SK-N-SH (cell line): ENCODE data around the gene FAM107A. TPM values are rescaled to one million over a fixed set of nuclear protein-coding genes. Genes with fewer than 3 reads are reported as not detected.

Experiments used
- CTCF ChIA-PET: fragments of 300-600, 350-600 bp; formaldehyde crosslinking; extraction: SDS; loops from one replicate; lab custom pipeline; 2021; lab: Yijun Ruan, JAX
- POLR2A ChIA-PET: fragments of 350-600 bp; sonication (Branson Sonifier 250); formaldehyde crosslinking; extraction: SDS; loops from one replicate; lab custom pipeline; 2020; ENCODE audit warnings: antibody characterized with exemption, inconsistent platforms; lab: Yijun Ruan, JAX
- DNase-seq: peaks from one replicate; pipeline ENCODE4 v3.0.0; 2012
- H2AFZ ChIP-seq: fragments of 200-600 bp; sonication (generic); 2 replicates; pipeline ENCODE4 v1.8.1; 2016; ENCODE audit warnings: antibody characterized with exemption, mild to moderate bottlenecking, low read depth
- H3F3A ChIP-seq: fragments of 200-600 bp; sonication (generic); replicated peaks from 2 replicates; pipeline ENCODE3; 2016; ENCODE audit warnings: antibody characterized with exemption, mild to moderate bottlenecking; ENCODE audit not compliant: insufficient read depth
- H3K27ac ChIP-seq, 2 experiments: fragments of 200-500 bp in 1 of 2; fragments of 200-600 bp in 1 of 2; sonication (Bioruptor generic) in 1 of 2; sonication (generic), shearing (Covaris generic) in 1 of 2; 2 replicates each; pipeline versions ENCODE4 v1.5.1 to v1.6.1; 2014 to 2016; ENCODE audit warnings: low read depth in 2 of 2, inconsistent platforms in 1 of 2, low read length in 1 of 2, mild to moderate bottlenecking in 1 of 2, mixed read lengths in 1 of 2
- H3K27me3 ChIP-seq: fragments of 200-600 bp; sonication (generic), shearing (Covaris generic); 2 replicates; pipeline ENCODE4 v1.6.1; 2016; ENCODE audit warnings: mixed run types; ENCODE audit not compliant: insufficient read depth
- H3K36me3 ChIP-seq, 2 experiments: fragments of 200-500 bp in 1 of 2; fragments of 200-600 bp in 1 of 2; sonication (Bioruptor generic) in 1 of 2; sonication (generic) in 1 of 2; replicated peaks in 1 of 2; 2 replicates each; pipeline versions ENCODE3 to v1.5.1; 2014 to 2016; ENCODE audit warnings: low read length in 1 of 2, mild to moderate bottlenecking in 1 of 2; ENCODE audit not compliant: insufficient read depth in 2 of 2, control insufficient read depth in 1 of 2
- H3K4me1 ChIP-seq, 2 experiments: fragments of 200-500 bp in 1 of 2; fragments of 200-600 bp in 1 of 2; sonication (Bioruptor generic) in 1 of 2; sonication (generic), shearing (Covaris generic) in 1 of 2; 2 replicates each; pipeline versions ENCODE4 v1.5.1 to v1.6.1; 2014 to 2016; ENCODE audit warnings: low read depth in 1 of 2, low read length in 1 of 2, mixed run types in 1 of 2; ENCODE audit not compliant: insufficient read depth in 2 of 2, control insufficient read depth in 1 of 2
- H3K4me2 ChIP-seq: fragments of 200-600 bp; sonication (generic), shearing (Covaris generic); 2 replicates; pipeline ENCODE4 v1.6.1; 2017; ENCODE audit warnings: mixed run types
- H3K4me3 ChIP-seq, 2 experiments: fragments of 200-500 bp in 1 of 2; fragments of 200-600 bp in 1 of 2; sonication (Bioruptor generic) in 1 of 2; sonication (generic), shearing (Covaris generic) in 1 of 2; 2 replicates each; pipeline versions ENCODE4 v1.5.1 to v1.8.1; 2014 to 2016; ENCODE audit warnings: low read depth in 2 of 2, inconsistent platforms in 1 of 2, low read length in 1 of 2, mild to moderate bottlenecking in 1 of 2, mixed read lengths in 1 of 2, moderate library complexity in 1 of 2
- H3K79me2 ChIP-seq: fragments of 200-600 bp; sonication (generic); 2 replicates; pipeline ENCODE4 v1.8.1; 2017; ENCODE audit warnings: mild to moderate bottlenecking; ENCODE audit not compliant: insufficient read depth
- H3K9ac ChIP-seq: fragments of 200-600 bp; sonication (generic); 2 replicates; pipeline ENCODE4 v1.6.1; 2017; ENCODE audit warnings: mixed run types
- H3K9me2 ChIP-seq: fragments of 200-600 bp; sonication (generic); 2 replicates; pipeline ENCODE4 v1.6.1; 2017; ENCODE audit warnings: mixed run types
- H3K9me3 ChIP-seq: fragments of 200-600 bp; sonication (generic); 2 replicates; pipeline ENCODE4 v1.6.1; 2017; ENCODE audit warnings: mixed run types, mild to moderate bottlenecking, moderate library complexity
- H4K20me1 ChIP-seq: fragments of 200-600 bp; sonication (generic); 2 replicates; pipeline ENCODE4 v1.6.1; 2017; ENCODE audit warnings: mild to moderate bottlenecking, mixed run types; ENCODE audit not compliant: insufficient read depth
- JUND ChIP-seq: IDR thresholded peaks from 2 replicates; pipeline ENCODE4 v1.4.0; 2012
- POLR2AphosphoS5 ChIP-seq: IDR thresholded peaks from 2 replicates; pipeline ENCODE4 v1.6.1; 2012; ENCODE audit warnings: low read depth, low read length
- RCOR1 ChIP-seq: fragments of 150-350 bp; IDR thresholded peaks from 2 replicates; pipeline ENCODE4 v1.6.1; 2017; ENCODE audit warnings: antibody characterized with exemption, low read length
- SIN3A ChIP-seq: IDR thresholded peaks from 2 replicates; pipeline ENCODE4 v1.6.1; 2012; ENCODE audit warnings: low read depth, mild to moderate bottlenecking, low read length, moderate library complexity, borderline replicate concordance
- TAF1 ChIP-seq: IDR thresholded peaks from 2 replicates; pipeline ENCODE4 v1.6.1; 2012; ENCODE audit warnings: low read depth, mild to moderate bottlenecking, low read length, moderate library complexity, borderline replicate concordance
- TEAD4 ChIP-seq: IDR thresholded peaks from 2 replicates; pipeline ENCODE4 v1.4.0; 2012; ENCODE audit warnings: mild to moderate bottlenecking, borderline replicate concordance; ENCODE audit not compliant: insufficient read depth
- YY1 ChIP-seq: IDR thresholded peaks from 2 replicates; pipeline ENCODE4 v1.4.0; 2012; ENCODE audit warnings: low read depth, mild to moderate bottlenecking
- WGBS: methylation state at CpG from one replicate; pipeline ENCODE4 v1.1.6; 2017; ENCODE audit warnings: low lambda C conversion rate; 5-methylcytosine and 5-hydroxymethylcytosine counted together
- polyA plus RNA-seq, 3 experiments: library from polyadenylated mRNA; depleted of rRNA; stranded (reverse); fragments of >200 nt; gene quantifications; 2 replicates each; pipeline ENCODE4 v1.2.3, GENCODE V29; 2012
- TF ChIP-seq, protein P1 (sequence below): IDR thresholded peaks from 2 replicates; pipeline ENCODE4; 2012
- TF ChIP-seq, protein P2 (sequence below): fragments of 150-350 bp; IDR thresholded peaks from 2 replicates; pipeline ENCODE4 v1.6.1; 2017; ENCODE audit warnings: antibody characterized with exemption, low read length, low read depth, borderline replicate concordance

FAM107A gene
- polyA plus RNA-seq, 1 of the 3 experiments (the other 2 are of a cell fraction) = 0.02 TPM

DNA sequence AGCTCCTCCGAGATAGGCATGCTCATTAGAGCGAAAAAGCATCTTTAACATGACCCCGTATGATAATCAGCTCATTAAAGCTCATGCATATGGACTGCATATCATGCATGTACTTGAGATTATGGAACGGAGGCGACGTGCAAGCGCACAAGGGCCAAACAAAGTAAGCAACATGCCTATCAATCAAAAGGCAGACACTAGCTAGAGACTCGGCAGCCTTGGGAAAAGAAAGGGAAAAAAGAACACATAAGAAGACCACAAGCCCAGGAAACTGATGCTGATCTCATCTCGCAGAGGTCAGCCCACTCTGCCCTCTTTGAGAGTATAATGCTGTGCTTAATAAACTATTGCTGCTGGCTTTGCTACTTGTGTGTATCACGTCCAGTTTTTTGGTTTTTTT lies 37.6 kb downstream of the FAM107A start:
- no peaks in the 10 kb centered on the region for H3F3A ChIP-seq
- 80% methylated on average over 10 of the region's 10 CpGs for WGBS
- H3K27me3 ChIP-seq = no peaks in the 10 kb centered on the region
- H2AFZ ChIP-seq = no peak overlapping the region
- H3K79me2 ChIP-seq = no peaks in the 10 kb centered on the region
- no peak overlapping the region for H3K27ac ChIP-seq
- H3K9me2 ChIP-seq = no peaks in the 10 kb centered on the region
- H3K4me2 ChIP-seq = no peak overlapping the region
- no peak for TF ChIP-seq YY1
- no peak for TF ChIP-seq TEAD4
- TF ChIP-seq TAF1 = no peak
- no peak for TF ChIP-seq RCOR1
- TF ChIP-seq, all 33 proteins: peak for 0
- ChIA-PET POLR2A (no interaction called here), CTCF (interaction anchor here (1.2 to 2.7 kb wide), 2 partner anchors 76 to 91 kb away, joined by 3 to 10 read pairs; no protein-coding TSS in a partner anchor)
- no peak overlapping the region for H3K9ac ChIP-seq
- no peaks in the 10 kb centered on the region for H3K9me3 ChIP-seq
- no peaks in the 10 kb centered on the region for H3K36me3 ChIP-seq
- no peaks in the 10 kb centered on the region for H4K20me1 ChIP-seq
- H3K4me3 ChIP-seq = no peak overlapping the region
- no peak for DNase-seq
- peaks cover 0 to 6% of the 10 kb centered on the region in 2 experiments; a peak in 1 of 4 replicates for H3K4me1 ChIP-seq

GRCh38 chr3:58537412-58538301 lies 39.5 kb downstream of the FAM107A start:
- DNase-seq = no peak
- TF ChIP-seq POLR2AphosphoS5 = no peak
- TF ChIP-seq TEAD4 = no peak
- TF ChIP-seq, protein P1, sequence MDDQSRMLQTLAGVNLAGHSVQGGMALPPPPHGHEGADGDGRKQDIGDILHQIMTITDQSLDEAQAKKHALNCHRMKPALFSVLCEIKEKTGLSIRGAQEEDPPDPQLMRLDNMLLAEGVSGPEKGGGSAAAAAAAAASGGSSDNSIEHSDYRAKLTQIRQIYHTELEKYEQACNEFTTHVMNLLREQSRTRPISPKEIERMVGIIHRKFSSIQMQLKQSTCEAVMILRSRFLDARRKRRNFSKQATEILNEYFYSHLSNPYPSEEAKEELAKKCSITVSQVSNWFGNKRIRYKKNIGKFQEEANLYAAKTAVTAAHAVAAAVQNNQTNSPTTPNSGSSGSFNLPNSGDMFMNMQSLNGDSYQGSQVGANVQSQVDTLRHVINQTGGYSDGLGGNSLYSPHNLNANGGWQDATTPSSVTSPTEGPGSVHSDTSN = no peak
- TF ChIP-seq JUND = no peak
- TF ChIP-seq SIN3A = no peak
- TF ChIP-seq, protein P2, sequence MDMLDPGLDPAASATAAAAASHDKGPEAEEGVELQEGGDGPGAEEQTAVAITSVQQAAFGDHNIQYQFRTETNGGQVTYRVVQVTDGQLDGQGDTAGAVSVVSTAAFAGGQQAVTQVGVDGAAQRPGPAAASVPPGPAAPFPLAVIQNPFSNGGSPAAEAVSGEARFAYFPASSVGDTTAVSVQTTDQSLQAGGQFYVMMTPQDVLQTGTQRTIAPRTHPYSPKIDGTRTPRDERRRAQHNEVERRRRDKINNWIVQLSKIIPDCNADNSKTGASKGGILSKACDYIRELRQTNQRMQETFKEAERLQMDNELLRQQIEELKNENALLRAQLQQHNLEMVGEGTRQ = no peak
- no peak for TF ChIP-seq YY1
- TF ChIP-seq, all 33 proteins: peak for 0
- H3K9me2 ChIP-seq = no peaks in the 10 kb centered on the region
- H3K36me3 ChIP-seq = no peaks in the 10 kb centered on the region
- no peaks in the 10 kb centered on the region for H3K79me2 ChIP-seq
- H3K27ac ChIP-seq = no peak overlapping the region
- ChIA-PET POLR2A (no interaction called here), CTCF (interaction anchor here (1.1 to 12.5 kb wide), 5 partner anchors 9 to 232 kb away, joined by 4 to 99 read pairs (median 10); partner anchors contain the start of genes HTD2, KCTD6 and RPP14)
- H4K20me1 ChIP-seq = no peaks in the 10 kb centered on the region
- H3K27me3 ChIP-seq = no peaks in the 10 kb centered on the region
- no peak overlapping the region for H3K4me3 ChIP-seq
- 65% methylated on average over 4 of the region's 4 CpGs for WGBS
- peaks cover 0 to 9% of the 10 kb centered on the region in 2 experiments; a peak in 1 of 4 replicates for H3K4me1 ChIP-seq
- no peaks in the 10 kb centered on the region for H3K9me3 ChIP-seq
- no peak overlapping the region for H3K4me2 ChIP-seq
- no peaks in the 10 kb centered on the region for H3F3A ChIP-seq
- no peak overlapping the region for H3K9ac ChIP-seq
- H2AFZ ChIP-seq = no peak overlapping the region
